ENCODE results near the gene LYRM4. TPM values are rescaled to one million over a fixed set of nuclear protein-coding genes. Genes with fewer than 3 reads are reported as not detected.
A peak's percentile ranks its signal among the peaks of the same experiment; 100 is the strongest.
"Not testable (repeated sequence)": the region's sequence is repeated elsewhere in the genome, so short reads cannot be mapped to it uniquely, and the experiment has no call there.

Gene LYRM4
- total RNA-seq, 1 donor from 2014 or later = 23.3 TPM

DNA sequence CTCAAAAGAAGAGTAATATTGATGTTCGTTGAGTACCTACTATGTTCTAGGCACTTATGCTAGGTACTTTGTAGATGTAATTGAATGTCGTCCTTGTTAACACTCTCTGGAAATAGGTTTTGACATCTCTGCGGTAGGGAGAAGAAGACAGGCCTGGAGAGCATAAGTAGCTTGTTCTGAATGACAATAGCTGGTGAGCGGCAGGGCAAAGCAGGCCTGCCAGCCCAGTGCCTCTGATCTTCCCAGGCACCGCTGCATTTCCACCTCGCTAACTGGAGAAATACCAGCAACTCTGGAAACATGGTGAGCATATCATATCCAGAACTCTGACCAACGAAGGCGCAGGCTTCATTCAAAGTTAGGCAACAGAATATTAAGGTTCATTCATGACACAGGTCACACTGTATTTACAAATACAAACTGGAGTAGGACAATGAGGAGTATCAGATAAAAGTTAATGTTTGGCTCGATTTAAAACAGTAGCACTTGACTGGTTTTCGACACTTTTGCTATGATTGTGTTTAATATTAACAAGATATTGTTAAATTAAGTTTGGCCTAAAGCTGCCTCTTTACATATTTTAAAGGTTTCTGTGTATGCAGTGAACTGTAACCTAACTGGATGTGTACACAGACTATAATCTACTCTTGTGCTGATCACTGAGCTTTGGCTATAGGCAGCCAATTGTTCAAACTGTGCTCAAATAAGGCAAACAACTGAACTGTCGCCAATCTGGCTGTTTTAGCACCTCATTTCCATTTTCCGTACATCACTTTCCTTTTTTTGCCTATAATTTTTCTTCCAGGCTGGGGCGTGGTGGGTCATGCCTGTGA, 121.5 kb downstream of the LYRM4 start:
- intact Hi-C loops (cut with DNase I) = no loop called here
- DNase-seq (ENCODE audit: missing footprints) (no peak), ATAC-seq (no peak)

DNA sequence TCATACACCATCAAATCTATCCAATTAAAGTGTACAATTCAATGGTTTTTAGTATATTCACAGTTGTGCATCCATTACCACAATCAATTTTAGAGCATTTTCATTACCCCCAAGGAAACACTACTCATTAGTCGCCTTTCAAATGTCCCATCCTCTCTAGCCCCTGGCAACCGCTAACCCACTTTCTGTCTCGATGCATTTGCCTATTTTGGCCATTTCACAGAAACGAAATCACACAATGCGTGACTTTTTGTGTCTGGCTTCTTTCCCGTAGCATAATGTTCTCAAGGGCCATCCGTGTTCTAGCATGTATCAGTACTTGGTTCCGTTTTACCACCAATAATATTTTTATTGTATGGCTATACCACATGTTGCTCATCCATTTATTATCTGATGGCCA, 123.9 kb downstream of the LYRM4 start:
- DNase-seq (ENCODE audit: missing footprints) (no peak), ATAC-seq (no peak)
- intact Hi-C loops (cut with DNase I) = no loop called here

DNA sequence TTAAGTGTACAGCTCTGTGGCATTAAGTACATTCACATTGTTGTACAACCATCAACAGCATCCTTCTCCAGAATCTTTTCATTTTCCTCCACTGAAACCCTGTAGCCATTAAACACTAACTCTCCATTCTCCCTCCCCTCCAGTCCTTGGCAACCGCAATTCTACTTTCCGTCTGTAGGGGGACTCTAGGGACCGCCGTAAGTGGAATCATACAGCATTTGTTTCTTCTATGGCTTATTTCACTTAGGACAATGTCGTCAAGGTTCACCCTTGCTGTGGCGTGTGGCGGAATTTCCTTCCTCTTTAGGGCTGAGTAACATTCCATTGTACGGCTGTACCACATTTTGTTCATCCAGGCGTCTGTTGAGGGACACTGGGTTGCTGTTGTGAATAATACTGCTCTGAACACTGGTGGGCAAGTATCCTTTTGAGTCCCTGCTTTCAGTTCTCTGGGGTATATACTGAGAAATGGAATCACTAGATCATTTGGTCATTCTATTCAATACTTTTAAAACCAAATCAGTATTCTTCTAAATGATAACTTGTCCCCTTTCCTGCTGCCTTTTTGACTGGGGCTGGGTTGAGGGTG, 124.9 kb downstream of the LYRM4 start:
- intact Hi-C loops (cut with DNase I) = no loop called here
- no peak for DNase-seq (ENCODE audit: missing footprints)
- ATAC-seq = no peak

DNA sequence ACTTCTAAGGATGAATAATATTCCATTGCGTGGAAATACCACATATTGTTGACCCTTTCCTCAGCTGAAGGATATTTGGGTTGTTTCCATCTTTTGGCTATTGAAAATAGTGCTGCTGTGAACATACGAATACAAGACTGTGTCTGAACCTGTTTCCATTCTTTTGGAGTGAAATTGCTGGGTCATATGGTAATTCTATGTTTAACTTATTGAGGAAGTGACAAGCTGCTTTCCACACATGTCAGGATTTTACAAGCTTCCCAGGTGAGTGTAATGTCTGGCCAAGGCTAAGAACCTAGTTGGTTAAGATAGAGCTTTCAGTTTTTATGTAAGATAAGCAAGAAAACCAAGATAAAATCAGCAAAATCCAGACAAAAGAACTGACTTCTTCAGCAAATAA, 126.8 kb downstream of the LYRM4 start:
- no peak for DNase-seq (ENCODE audit: missing footprints)
- ATAC-seq = no peak
- intact Hi-C loops (cut with DNase I) = no loop called here

DNA sequence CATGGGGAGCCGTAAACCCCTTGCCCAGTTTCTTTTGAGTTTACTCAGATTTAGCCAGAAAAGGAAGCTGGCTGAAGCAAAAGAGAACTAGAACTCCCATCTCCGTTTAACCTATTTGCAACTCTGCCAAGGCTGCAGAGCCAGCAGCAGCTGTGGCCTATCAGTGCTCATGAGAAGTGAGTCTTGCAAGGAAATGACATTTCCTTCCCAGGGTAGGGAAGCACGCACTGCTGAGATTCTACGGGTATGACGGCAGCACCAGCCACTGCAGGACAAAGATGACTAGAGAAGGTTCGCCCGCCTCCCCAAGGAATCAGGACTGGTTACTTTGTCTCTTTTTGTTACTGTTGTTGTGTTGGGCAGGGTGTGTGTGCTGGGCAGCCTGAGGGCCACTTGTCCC, 128.0 kb downstream of the LYRM4 start:
- peak; percentile 94 for ATAC-seq
- peak; percentile 83 for DNase-seq (ENCODE audit: missing footprints)
- intact Hi-C loops (cut with DNase I) = no loop called here

DNA sequence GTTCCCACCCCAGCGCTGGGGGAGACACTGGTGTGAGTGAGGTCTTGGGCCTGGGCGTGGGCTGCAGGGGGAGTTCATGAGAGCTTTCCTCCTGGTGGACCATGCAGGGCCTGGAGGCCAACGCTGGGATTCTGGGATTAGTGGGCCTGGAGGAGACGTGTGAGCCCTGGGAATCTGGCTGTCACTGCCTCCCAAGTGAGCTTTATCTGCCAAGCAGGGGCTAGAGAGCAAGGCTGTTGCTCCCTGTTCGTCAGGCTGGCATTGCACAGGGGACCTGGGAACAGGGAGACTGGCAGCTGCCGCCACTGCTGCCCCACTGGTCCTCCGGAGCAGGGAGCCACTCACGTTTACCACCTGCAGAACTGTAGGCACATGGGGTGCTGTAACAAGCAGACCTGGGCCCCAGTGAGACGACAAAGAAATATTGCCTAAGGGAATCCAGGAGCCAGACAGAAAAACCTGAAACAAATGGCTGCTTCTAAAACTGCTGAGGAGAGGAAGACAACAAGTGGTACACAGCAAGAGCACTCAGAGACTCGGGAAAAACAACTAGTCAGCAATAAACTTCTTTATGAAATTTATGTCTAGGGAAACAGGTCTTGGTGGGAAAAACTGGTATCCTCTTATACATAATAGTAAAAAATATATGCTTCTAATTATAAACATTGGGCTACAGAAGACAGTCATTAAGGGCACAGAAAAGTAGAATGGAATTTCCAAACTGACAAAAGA, 130.4 kb downstream of the LYRM4 start:
- ATAC-seq (no peak), DNase-seq (ENCODE audit: missing footprints) (no peak)
- intact Hi-C loops (cut with DNase I) = no loop called here

DNA sequence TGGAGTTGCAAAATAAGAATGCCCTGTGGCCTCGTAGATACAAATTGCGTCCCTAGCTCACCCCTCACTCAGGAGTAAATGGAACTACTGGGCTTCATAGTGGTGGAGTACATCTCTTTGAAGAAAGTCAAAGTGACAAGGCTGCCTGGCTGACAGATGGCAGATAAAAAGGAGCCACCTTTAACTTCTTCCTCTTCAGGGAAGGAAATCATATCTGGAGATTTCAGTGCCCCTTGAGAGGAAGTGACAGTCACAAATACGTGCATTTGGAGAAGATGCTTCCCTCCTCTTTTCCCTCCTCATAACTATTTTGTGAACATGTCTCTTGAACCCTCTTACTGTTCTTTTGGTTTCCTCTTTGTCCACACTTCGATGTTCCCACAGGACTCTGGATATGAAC, 132.4 kb downstream of the LYRM4 start:
- DNase-seq (ENCODE audit: missing footprints) (no peak), ATAC-seq (no peak)
- intact Hi-C loops (cut with DNase I) = no loop called here

DNA sequence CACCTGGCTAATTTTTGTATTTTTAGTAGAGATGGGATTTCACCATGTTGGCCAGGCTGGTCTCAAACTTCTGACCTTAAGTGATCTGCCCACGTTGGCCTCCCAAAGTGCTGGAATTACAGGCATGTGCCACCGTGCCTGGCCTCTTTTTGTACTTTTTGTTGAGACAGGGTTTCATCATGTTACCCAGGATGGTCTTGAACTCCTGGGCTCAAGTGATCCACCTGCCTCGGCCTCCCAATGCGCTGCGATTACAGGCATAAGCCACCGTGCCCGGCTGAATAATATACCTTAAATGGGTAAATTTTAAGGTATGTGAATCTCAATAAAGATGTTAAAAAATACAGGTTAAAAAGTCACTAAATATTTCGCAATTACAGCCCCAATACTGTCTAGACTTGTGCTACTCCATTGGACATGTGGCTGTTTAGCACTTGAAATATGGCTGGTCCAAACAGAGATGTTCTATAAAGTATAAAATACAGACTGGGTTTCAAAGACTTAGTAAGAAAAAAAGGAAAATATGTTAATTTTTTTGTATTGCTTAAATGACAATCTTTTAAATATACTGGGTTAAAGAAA, 133.6 kb downstream of the LYRM4 start:
- DNase-seq (ENCODE audit: missing footprints) = no peak
- intact Hi-C loops (cut with DNase I) = no loop called here
- ATAC-seq = no peak

DNA sequence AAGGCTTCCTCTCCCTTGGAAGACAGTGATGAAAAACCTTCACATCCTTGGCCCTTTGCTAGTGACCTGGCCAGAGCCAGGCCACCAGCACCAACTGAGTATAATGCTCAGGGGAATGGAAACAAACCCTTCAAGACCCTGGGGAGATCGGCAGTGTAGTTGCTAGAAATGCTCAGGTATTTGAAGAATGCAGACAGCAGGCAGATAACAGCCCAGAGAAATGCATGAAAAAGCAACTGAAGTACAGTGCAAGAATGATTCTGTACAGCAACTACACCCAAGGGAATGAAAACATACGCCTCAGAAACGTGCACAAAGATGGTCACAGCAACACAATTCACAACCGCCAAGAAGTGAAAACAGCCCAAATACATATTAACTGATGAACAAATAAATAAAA, 134.5 kb downstream of the LYRM4 start:
- ATAC-seq = no peak
- DNase-seq (ENCODE audit: missing footprints) = no peak
- intact Hi-C loops (cut with DNase I) = no loop called here

DNA sequence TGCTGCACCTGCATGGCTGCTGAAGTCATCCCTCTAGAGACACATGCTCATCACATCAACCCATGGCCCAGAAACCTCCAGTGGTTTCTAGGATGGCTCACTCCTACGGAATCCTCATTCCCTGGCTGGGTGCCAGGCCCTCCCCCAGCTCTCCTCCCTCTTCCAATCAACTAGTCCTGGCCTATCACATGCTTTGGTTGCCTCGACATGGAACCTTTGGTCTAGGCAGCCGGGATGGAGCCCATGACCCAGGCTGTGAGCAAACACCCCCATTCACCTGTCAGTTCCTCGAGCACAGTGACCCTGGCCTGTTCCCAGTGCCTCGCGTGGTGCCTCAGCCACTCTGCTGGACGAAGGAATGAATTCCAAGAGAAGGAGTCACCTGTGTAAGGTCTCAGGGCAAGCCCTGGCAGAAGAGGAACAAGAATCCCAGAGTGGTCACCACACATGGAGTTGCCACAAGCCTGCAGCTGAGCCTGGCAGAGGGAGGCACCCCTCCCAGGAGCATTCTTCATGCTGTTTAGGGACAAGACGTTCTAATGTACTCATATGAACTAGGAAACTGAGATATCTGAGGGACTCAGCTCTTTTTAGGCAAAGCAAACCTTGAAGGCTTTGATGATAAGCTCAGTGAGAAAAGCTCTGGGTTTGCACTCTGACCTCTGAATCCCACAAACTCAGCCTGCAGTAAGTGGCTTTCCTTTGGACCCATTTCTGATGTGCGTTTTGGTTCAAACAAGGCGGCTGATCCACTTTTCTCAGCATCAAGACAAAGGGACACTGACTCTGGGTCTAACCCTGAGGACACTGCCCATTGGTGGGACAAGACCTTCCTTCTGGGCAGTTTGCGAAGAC, 135.4 kb downstream of the LYRM4 start:
- no peak for DNase-seq (ENCODE audit: missing footprints)
- intact Hi-C loops (cut with DNase I) = no loop called here
- no peak for ATAC-seq

DNA sequence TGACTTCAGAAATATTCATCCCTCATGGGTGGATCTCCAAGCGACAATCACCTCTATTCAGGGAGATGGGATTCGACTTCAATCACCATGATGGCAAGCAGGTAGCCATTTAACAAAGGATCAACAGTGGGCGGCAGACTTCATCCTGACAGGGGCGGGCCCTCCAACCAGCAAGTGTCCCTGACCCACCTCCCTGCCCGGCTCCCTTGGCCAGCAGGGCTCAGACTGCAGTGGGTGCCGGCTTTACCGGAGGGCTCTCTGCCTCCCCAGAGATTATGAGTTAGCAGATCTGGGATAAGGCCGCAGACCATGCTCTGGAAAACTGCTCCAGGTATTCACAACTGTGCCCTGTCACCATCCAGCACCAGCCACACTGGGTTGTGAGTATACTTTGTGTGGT, 136.2 kb downstream of the LYRM4 start:
- no peak for DNase-seq (ENCODE audit: missing footprints)
- no peak for ATAC-seq
- intact Hi-C loops (cut with DNase I) = no loop called here

DNA sequence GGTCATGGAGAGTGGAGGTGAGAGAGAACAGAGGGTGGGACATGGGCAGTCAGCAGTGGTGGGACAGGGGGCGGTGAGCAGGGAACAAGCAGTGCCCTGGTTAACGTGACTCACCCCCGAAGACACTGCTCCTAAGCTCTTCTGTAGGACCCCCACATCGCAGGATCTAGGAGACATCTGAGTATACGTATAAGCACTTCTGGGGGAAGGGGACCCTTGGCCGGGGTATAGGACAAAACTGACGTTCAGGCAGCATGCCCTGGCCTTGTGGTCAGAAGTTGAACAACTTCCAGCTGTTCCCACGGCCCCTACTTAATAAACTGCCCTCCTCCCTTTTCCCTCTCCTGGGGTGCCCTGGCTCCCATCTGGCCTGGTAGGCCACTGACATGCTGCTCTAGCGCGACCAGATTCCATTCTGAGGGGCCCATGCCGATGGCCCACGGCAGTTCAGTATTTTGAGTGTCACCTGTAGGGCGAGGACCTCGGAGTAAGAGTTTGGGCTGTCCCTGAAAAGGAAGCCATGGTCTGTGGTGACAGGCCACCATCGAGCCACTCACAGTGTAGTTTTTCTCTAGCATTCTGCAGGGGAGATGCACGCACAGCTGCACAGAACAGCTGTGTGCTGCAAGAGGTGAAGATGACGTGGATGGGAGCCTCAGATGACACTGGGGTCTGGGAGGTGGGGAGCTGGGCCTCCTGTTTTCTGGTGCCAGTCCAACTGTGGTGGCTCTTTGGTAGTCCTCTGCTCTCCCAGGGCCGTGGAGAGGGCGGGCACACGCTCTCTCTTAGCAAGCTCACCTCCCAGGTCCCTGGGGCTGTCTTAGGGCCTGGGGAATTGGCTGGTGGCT, 137.2 kb downstream of the LYRM4 start:
- intact Hi-C loops (cut with DNase I) = no loop called here
- no peak for DNase-seq (ENCODE audit: missing footprints)
- ATAC-seq = no peak

DNA sequence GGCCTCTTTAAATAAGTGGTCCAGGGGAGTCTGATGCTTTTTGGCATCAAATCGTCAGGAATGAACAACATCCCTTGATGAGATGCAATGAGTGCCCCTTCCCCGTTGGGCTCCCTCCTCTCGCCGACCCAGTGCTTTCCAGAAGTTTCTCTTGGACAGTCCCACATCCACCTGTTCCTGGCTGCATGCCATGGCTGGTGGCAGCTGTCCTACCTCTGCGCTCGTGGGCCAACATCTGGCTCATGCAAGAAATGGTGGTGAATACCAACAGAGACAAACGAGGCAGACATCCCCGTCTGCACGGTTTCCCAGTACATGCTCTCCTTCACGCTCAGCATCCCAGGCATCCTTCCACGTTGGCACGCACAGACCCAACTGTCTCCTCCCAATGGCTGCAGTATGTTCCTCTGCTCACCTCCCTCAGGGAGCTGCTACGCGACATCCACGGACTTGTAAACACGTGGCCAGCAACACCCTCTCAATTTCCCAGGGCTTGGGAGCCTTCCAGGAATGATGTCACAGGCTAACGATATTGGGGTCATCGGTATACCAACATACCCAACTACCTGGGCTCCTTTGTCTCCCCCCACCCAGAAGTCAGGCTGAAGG, 138.1 kb downstream of the LYRM4 start:
- intact Hi-C loops (cut with DNase I) = no loop called here
- no peak for ATAC-seq
- no peak for DNase-seq (ENCODE audit: missing footprints)

DNA sequence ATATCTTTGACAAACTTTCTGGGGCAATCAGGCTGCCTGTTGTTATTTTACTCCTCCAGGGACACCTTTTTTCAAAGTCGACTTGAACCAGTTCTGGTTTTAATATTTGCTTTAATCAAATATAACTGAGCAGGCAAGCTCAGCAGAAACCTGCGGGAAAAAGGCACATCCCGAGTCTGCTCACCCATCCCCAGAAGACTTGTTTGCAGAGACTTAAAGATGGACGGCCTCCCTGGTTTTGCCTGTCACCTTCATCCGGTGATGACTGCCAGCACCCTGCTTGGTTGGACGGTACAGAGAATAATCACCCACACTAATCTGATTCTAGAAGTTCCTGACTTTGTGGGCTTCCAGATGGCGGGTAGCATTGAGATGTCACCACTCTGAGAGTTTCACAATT, 138.8 kb downstream of the LYRM4 start:
- no peak for DNase-seq (ENCODE audit: missing footprints)
- no peak for ATAC-seq
- intact Hi-C loops (cut with DNase I) = no loop called here

DNA sequence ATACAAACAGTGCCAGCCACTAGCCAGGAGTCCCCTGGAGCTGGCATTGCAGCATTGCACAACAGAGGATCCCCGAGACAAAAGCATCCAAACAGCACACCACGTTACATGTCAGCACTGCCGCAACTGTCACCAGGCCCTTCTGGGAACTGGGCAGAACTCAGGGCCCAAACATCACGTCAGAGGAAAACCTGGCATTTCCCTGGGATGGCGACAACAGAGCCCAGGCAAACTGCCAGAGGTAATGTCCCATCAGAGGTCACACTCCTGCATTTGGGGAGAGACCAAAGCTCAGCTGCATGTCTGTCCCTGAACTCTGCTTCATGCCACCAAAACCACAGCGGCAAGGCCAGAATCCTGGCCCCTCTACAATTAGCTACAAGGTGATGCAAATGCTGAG, 139.3 kb downstream of the LYRM4 start:
- intact Hi-C loops (cut with DNase I) = no loop called here
- DNase-seq (ENCODE audit: missing footprints) (no peak), ATAC-seq (peak; percentile 95)

DNA sequence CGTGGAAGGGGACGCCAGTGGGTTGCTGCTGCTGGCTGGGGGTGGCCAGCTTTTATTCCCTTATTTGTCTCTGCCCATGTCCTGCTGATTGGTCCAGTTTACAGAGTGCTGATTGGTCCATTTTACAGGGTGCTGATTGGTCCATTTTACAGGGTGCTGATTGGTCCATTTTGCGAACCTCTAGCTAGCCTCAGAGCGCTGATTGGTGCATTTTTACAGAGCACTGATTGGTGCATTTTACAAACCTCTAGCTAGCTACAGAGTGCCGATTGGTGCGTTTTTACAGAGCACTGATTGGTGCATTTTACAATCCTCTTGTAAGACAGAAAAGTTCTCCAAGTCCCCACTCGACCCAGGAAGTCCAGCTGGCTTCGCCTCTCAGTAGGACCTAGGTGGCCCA, 140.2 kb downstream of the LYRM4 start:
- intact Hi-C loops (cut with DNase I); ATAC-seq; DNase-seq (ENCODE audit: missing footprints): not testable (repeated sequence)

DNA sequence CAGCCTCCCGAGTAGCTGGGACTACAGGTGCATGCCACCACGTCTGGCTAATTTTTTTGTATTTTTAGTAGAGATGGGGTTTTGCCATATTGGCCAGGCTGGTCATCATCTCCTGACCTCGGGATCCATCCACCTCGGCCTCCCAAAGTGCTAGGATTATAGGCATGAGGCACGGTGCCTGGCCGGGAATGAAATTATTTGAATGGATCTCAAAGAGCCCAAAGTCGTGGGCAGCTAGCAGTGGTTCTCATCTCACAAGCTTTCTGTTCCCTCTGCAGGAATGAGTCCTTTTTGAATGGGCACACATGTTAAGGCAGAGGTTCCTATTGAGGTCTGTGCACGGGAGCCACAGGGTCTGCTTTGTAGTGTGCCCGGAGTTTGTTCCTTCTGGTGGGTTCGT, 140.7 kb downstream of the LYRM4 start:
- no peak for ATAC-seq
- no peak for DNase-seq (ENCODE audit: missing footprints)
- intact Hi-C loops (cut with DNase I) = no loop called here

All from Right ventricle myocardium inferior (tissue), 1 donor.